ENCODE data around the gene SLC16A5.
"Not testable (repeated sequence)": the region's sequence is repeated elsewhere in the genome, so short reads cannot be mapped to it uniquely, and the experiment has no call there.

DNA sequence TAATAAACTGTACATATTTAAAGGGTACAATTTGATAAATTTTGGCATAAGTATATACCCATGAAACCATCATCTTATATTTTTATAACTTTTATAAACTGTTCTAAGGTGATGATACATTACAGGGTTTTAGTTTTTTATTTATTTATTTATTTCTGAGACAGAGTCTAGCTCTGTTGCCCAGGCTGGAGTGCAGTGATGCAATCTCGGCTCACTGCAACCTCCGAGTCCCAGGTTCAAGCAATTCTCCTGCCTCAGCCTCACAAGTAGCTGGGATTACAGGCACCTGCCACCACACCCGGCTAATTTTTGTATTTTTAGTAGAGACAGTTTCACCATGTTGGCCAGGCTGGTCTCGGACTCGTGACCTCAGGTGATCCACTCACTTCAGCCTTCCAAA is 40.2 kb downstream of the SLC16A5 start:
- TF ChIP-seq EZH2 (optimal IDR thresholded peaks at IDR 0.05; ENCODE audit: low read depth, low read length); EZH2phosphoT487 (IDR thresholded peaks at IDR 0.05; ENCODE audit: low read length): not testable (repeated sequence)
- TF ChIP-seq, protein P1, sequence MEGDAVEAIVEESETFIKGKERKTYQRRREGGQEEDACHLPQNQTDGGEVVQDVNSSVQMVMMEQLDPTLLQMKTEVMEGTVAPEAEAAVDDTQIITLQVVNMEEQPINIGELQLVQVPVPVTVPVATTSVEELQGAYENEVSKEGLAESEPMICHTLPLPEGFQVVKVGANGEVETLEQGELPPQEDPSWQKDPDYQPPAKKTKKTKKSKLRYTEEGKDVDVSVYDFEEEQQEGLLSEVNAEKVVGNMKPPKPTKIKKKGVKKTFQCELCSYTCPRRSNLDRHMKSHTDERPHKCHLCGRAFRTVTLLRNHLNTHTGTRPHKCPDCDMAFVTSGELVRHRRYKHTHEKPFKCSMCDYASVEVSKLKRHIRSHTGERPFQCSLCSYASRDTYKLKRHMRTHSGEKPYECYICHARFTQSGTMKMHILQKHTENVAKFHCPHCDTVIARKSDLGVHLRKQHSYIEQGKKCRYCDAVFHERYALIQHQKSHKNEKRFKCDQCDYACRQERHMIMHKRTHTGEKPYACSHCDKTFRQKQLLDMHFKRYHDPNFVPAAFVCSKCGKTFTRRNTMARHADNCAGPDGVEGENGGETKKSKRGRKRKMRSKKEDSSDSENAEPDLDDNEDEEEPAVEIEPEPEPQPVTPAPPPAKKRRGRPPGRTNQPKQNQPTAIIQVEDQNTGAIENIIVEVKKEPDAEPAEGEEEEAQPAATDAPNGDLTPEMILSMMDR (IDR thresholded peaks at IDR 0.05; ENCODE audit: low read length), result not testable (repeated sequence)

Data from MM.1S (cell line).